Mesodermal cell (in vitro differentiated cells): ENCODE results near the gene RAP1A.
"Not testable (repeated sequence)": the region's sequence is repeated elsewhere in the genome, so short reads cannot be mapped to it uniquely, and the experiment has no call there.

Source experiments
- H3K27ac ChIP-seq: 2 replicates; pipeline ENCODE4 v1.7.0; 2013; ENCODE audit warnings: mild to moderate bottlenecking, low read depth, low read length, moderate library complexity; ENCODE audit not compliant: severe bottlenecking
- H3K36me3 ChIP-seq: 2 replicates; pipeline ENCODE4 v1.7.1; 2013; ENCODE audit warnings: mild to moderate bottlenecking, low read length, moderate library complexity; ENCODE audit not compliant: control insufficient read depth, insufficient read depth
- H3K4me1 ChIP-seq: one replicate; pipeline ENCODE4 v1.7.1; 2013; ENCODE audit warnings: mild to moderate bottlenecking, low read length; ENCODE audit not compliant: insufficient read depth, control insufficient read depth, poor library complexity, severe bottlenecking
- H3K4me3 ChIP-seq: 2 replicates; pipeline ENCODE4 v1.7.0; 2013; ENCODE audit warnings: low read length, control low read depth, mild to moderate bottlenecking; ENCODE audit not compliant: insufficient read depth, poor library complexity, severe bottlenecking; ENCODE audit errors: extremely low read depth
- H3K9me3 ChIP-seq: 2 replicates; pipeline ENCODE4 v1.7.1; 2013; ENCODE audit warnings: mild to moderate bottlenecking, low read length, moderate library complexity; ENCODE audit not compliant: control insufficient read depth
- WGBS, 2 experiments: methylation state at CpG; one replicate each; pipeline ENCODE4 v1.1.5; 2013; ENCODE audit warnings: missing lambda C conversion rate in 2 of 2; ENCODE audit not compliant: insufficient coverage in 2 of 2; 5-methylcytosine and 5-hydroxymethylcytosine counted together

The RAP1A gene

GRCh38 chr1:111666828-111667227 lies 47.2 kb downstream of the RAP1A start:
- no peak overlapping the region for H3K4me3 ChIP-seq
- peaks cover 5% of the 10 kb centered on the region for H3K4me1 ChIP-seq
- no peak overlapping the region for H3K27ac ChIP-seq
- no peaks in the 10 kb centered on the region for H3K9me3 ChIP-seq
- no peaks in the 10 kb centered on the region for H3K36me3 ChIP-seq
- no CpG with 5 or more reads among the region's 1 CpG for WGBS, 2 experiments

- Histone ChIP-seq H3K9me3 (no peaks in the 10 kb centered on the region), H3K36me3 (no peaks in the 10 kb centered on the region), H3K27ac (no peak overlapping the region), H3K4me3 (no peak overlapping the region), H3K4me1 (peaks cover 5% of the 10 kb centered on the region)
- 80 to 100% methylated on average over 1 of the region's 1 CpG for WGBS, 2 experiments
Observed at GRCh38 chr1:111669268-111669667, 49.7 kb downstream of the RAP1A start.

- Histone ChIP-seq H3K9me3 (no peaks in the 10 kb centered on the region), H3K27ac (no peak overlapping the region), H3K36me3 (peaks cover 8% of the 10 kb centered on the region), H3K4me3 (no peak overlapping the region), H3K4me1 (peaks cover 5% of the 10 kb centered on the region)
Observed at GRCh38 chr1:111671852-111672251, 52.3 kb downstream of the RAP1A start.

GRCh38 chr1:111672331-111672730 lies 52.7 kb downstream of the RAP1A start:
- no peak overlapping the region for H3K27ac ChIP-seq
- H3K9me3 ChIP-seq, result no peaks in the 10 kb centered on the region
- 85 to 100% methylated on average over 1 to 2 of the region's 2 CpGs for WGBS, 2 experiments
- H3K36me3 ChIP-seq, result peaks cover 11% of the 10 kb centered on the region
- no peak overlapping the region for H3K4me3 ChIP-seq
- peaks cover 5% of the 10 kb centered on the region for H3K4me1 ChIP-seq

GRCh38 chr1:111677604-111678003 lies 58.0 kb downstream of the RAP1A start:
- peaks cover 20% of the 10 kb centered on the region for H3K36me3 ChIP-seq
- H3K4me1 ChIP-seq, result no peaks in the 10 kb centered on the region
- 96 to 100% methylated on average over 5 of the region's 6 CpGs for WGBS, 2 experiments
- H3K9me3 ChIP-seq, result peaks cover 12% of the 10 kb centered on the region
- no peak overlapping the region for H3K4me3 ChIP-seq
- no peak overlapping the region for H3K27ac ChIP-seq

- H3K9me3 ChIP-seq, result peaks cover 12% of the 10 kb centered on the region
- 89% methylated on average over 1 to 2 of the region's 2 CpGs for WGBS, 2 experiments
- H3K4me3 ChIP-seq, result no peak overlapping the region
- H3K36me3 ChIP-seq, result peaks cover 20% of the 10 kb centered on the region
- H3K4me1 ChIP-seq, result no peaks in the 10 kb centered on the region
- H3K27ac ChIP-seq, result no peak overlapping the region
Observed at GRCh38 chr1:111679541-111679940, 60.0 kb downstream of the RAP1A start.

GRCh38 chr1:111680212-111680800 lies 60.7 kb downstream of the RAP1A start:
- not testable (repeated sequence) for H3K4me3 ChIP-seq, H3K4me1 ChIP-seq, H3K27ac ChIP-seq
- WGBS, 2 experiments, result 93% methylated on average over 5 to 9 of the region's 9 CpGs
- peaks cover 20% of the 10 kb centered on the region for H3K36me3 ChIP-seq
- peaks cover 12% of the 10 kb centered on the region for H3K9me3 ChIP-seq

- not testable (repeated sequence) for H3K36me3 ChIP-seq, H3K9me3 ChIP-seq, H3K27ac ChIP-seq, H3K4me3 ChIP-seq, H3K4me1 ChIP-seq
- WGBS, 2 experiments, result 76 to 88% methylated on average over 3 to 4 of the region's 8 CpGs
Observed at GRCh38 chr1:111685293-111686153, 65.9 kb downstream of the RAP1A start.

- H3K9me3 ChIP-seq, result no peaks in the 10 kb centered on the region
- no peaks in the 10 kb centered on the region for H3K4me1 ChIP-seq
- H3K4me3 ChIP-seq, result no peak overlapping the region
Observed at GRCh38 chr1:111690306-111690617, 70.7 kb downstream of the RAP1A start.

GRCh38 chr1:111691886-111692285 lies 72.3 kb downstream of the RAP1A start:
- Histone ChIP-seq H3K4me1 (no peaks in the 10 kb centered on the region), H3K4me3 (no peak overlapping the region), H3K9me3 (no peaks in the 10 kb centered on the region), H3K36me3 (peaks cover 9% of the 10 kb centered on the region), H3K27ac (no peak overlapping the region)
- 100% methylated on average over 1 of the region's 1 CpG; no CpG with 5 or more reads in 1 of the 2 experiments for WGBS, 2 experiments

More at GRCh38 chr1:111690306-111690617, 70.7 kb downstream of the RAP1A start:
- H3K36me3 ChIP-seq, result peaks cover 4% of the 10 kb centered on the region
- H3K27ac ChIP-seq, result no peak overlapping the region

- Histone ChIP-seq H3K4me1 (no peaks in the 10 kb centered on the region), H3K36me3 (peaks cover 40% of the 10 kb centered on the region), H3K9me3 (no peaks in the 10 kb centered on the region), H3K4me3 (no peak overlapping the region), H3K27ac (no peak overlapping the region)
- WGBS, 2 experiments, result 100% methylated on average over 1 of the region's 1 CpG; no CpG with 5 or more reads in 1 of the 2 experiments
Observed at GRCh38 chr1:111695801-111696200, 76.2 kb downstream of the RAP1A start.
